Sigmoid colon (tissue), 4 donors: ENCODE data around the gene PWP1.

Source experiments
- CTCF ChIP-seq, 4 experiments: fragments of 450-650 bp in 3 of 4; fragments of 200-600 bp in 1 of 4; IDR thresholded peaks; one replicate each; pipeline ENCODE4 v1.5.1; 2016 to 2019; ENCODE audit warnings: antibody characterized with exemption in 4 of 4, mild to moderate bottlenecking in 3 of 4, moderate library complexity in 2 of 4
- EP300 ChIP-seq, 4 donors: sonication (generic); formaldehyde crosslinking; IDR thresholded peaks; one replicate each; pipeline ENCODE4 v1.6.1; 2017; ENCODE audit warnings: antibody characterized with exemption in 4 of 4

- TF ChIP-seq CTCF (IDR thresholded peaks at IDR 0.05) (no peak), EP300 (IDR thresholded peaks at IDR 0.05) (no peak)
Observed at GRCh38 chr12:107735763-107736162, 50.2 kb downstream of the PWP1 start.
